Sigmoid colon (tissue), 4 donors: ENCODE results near the gene TRIM9.

Experiments used
- POLR2A ChIP-seq, 2 donors: fragments of 450-650 bp; IDR thresholded peaks; one replicate each; pipeline ENCODE4 v1.6.1; 2016; ENCODE audit warnings: antibody characterized with exemption in 2 of 2, mild to moderate bottlenecking in 2 of 2, moderate library complexity in 2 of 2
- POLR2AphosphoS5 ChIP-seq, 4 donors: sonication (generic); formaldehyde crosslinking; IDR thresholded peaks; one replicate each; pipeline ENCODE4 v1.6.1; 2017; ENCODE audit warnings: antibody characterized with exemption in 4 of 4
- TF ChIP-seq, protein P1 (sequence below), 4 experiments: fragments of 450-650 bp in 3 of 4; fragments of 200-600 bp in 1 of 4; IDR thresholded peaks; one replicate each; pipeline ENCODE4 v1.5.1; 2016 to 2019; ENCODE audit warnings: antibody characterized with exemption in 4 of 4, mild to moderate bottlenecking in 3 of 4, moderate library complexity in 2 of 4

DNA sequence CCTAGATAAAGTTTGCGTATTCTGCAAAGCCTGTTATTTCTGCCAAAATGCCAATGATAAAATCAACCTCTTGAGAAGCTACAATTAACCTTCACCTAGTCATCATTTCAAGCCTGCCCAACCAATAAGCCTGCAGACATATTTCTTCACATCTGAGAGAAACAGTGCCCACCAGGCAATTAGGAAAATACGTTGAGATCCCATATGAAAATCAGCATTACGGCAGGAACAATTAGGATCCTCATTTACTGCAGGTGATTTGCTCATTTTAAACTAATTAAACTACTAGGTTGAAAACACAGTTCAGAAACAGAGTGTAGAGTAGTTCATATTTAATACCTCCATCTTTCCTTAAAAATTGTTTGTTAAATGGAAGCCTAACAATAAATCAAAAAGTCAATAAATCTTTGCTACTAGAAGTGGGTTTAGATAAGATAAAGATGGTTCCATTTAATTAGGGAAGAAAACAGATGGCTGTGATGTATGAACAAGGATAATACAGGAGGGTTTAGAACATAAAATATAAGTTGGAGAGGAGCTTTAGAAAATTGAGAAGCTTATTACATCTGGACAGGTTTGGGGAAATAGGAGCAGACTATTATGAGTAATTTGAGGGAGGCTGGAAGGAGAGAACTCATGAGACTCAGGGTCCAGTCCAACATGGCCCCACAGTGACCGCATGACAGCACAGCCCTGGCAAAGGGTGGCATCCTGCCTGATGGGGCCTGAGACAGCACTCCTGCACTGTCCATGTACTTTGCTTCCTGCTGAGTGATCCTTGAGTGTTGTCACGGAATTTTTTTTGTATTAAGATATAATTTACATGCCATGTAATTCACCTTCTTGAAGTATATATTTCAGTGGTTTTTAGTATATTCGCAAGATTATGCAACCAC is 123.8 kb downstream of the TRIM9 start:
- TF ChIP-seq, protein P1, sequence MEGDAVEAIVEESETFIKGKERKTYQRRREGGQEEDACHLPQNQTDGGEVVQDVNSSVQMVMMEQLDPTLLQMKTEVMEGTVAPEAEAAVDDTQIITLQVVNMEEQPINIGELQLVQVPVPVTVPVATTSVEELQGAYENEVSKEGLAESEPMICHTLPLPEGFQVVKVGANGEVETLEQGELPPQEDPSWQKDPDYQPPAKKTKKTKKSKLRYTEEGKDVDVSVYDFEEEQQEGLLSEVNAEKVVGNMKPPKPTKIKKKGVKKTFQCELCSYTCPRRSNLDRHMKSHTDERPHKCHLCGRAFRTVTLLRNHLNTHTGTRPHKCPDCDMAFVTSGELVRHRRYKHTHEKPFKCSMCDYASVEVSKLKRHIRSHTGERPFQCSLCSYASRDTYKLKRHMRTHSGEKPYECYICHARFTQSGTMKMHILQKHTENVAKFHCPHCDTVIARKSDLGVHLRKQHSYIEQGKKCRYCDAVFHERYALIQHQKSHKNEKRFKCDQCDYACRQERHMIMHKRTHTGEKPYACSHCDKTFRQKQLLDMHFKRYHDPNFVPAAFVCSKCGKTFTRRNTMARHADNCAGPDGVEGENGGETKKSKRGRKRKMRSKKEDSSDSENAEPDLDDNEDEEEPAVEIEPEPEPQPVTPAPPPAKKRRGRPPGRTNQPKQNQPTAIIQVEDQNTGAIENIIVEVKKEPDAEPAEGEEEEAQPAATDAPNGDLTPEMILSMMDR (IDR thresholded peaks at IDR 0.05) = no peak
- TF ChIP-seq POLR2A (IDR thresholded peaks at IDR 0.05) (no peak), POLR2AphosphoS5 (IDR thresholded peaks at IDR 0.05) (no peak)
